Urinary bladder (tissue), 4 donors: ENCODE data around the gene ZNF778. TPM values are rescaled to one million over a fixed set of nuclear protein-coding genes. Genes with fewer than 3 reads are reported as not detected.

ENCODE experiments used
- DNase-seq: peaks from one replicate; pipeline ENCODE4 v3.0.0-alpha.2; 2015; ENCODE audit errors: extremely low spot score
- H3K27ac ChIP-seq: one replicate; pipeline ENCODE4 v1.5.1; 2013; ENCODE audit warnings: low read depth, mild to moderate bottlenecking, moderate library complexity
- H3K36me3 ChIP-seq: one replicate; pipeline ENCODE4 v1.6.1; 2013; ENCODE audit warnings: mild to moderate bottlenecking, moderate library complexity; ENCODE audit not compliant: insufficient read depth
- H3K4me1 ChIP-seq: one replicate; pipeline ENCODE4 v1.6.1; 2013; ENCODE audit warnings: mild to moderate bottlenecking, moderate library complexity; ENCODE audit not compliant: insufficient read depth
- H3K4me3 ChIP-seq: one replicate; pipeline ENCODE4 v1.5.1; 2013; ENCODE audit warnings: low read depth, low read length
- WGBS: extraction: QIAGEN DNeasy Blood & Tissue Kit; methylation state at CpG from one replicate; pipeline ENCODE4 v1.1.7; 2013; 5-methylcytosine and 5-hydroxymethylcytosine counted together
- polyA plus RNA-seq: library from polyadenylated mRNA; stranded (reverse); fragments of 200-250 nt; gene quantifications from one replicate; pipeline ENCODE4 v1.2.3, GENCODE V29; 2013
- total RNA-seq: library from RNA; depleted of rRNA; stranded (reverse); fragments of >200 nt; gene quantifications from one replicate; pipeline ENCODE4 v1.2.3, GENCODE V29; 2014
- donor health status: healthy with polysubstance abuse.
- donor health status: healthy.

The ZNF778 gene
- total and polyA plus RNA-seq, 2 donors, result 5.1 to 9.5 TPM

DNA sequence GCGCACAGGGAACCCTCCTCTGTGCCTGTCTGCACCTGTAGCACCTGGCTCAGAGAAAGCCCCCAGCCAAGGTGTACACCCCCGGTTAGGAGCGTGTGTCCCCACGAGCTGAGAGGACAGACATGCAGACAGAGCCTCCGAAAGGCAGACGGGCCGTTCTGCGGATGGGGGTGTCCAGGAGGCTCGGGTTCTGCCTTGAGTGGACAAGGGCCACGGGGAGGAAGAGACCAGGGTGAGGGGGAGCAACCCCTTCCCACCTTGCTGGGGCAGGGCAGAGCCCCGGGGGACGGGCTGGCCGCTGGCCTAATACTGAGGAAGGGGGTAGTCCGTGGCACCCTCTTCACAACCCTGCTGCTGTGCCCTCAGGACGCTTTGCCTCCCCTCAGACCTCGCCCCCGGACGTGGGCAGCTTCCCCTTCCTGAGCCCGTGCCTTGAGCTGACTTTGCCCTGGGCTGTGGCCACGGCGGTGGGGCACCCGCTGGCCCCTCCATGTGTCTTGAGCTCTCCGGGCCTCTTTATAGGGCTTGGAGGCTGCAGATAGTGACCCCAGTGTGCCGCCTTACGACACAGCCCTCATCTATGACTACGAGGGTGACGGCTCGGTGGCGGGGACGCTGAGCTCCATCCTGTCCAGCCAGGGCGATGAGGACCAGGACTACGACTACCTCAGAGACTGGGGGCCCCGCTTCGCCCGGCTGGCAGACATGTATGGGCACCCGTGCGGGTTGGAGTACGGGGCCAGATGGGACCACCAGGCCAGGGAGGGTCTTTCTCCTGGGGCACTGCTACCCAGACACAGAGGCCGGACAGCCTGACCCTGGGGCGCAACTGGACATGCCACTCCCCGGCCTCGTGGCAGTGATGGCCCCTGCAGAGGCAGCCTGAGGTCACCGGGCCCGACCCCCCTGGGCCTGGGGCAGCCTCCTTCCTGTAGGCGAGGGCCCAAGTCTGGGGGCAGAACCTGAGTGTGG, 22.9 kb upstream of the ZNF778 start:
- Histone ChIP-seq H3K4me3 (no peak overlapping the region), H3K36me3 (no peaks in the 10 kb centered on the region), H3K27ac (no peak overlapping the region), H3K4me1 (no peaks in the 10 kb centered on the region)
- DNase-seq, result no peak
- WGBS, result 84% methylated on average over 45 of the region's 45 CpGs

DNA sequence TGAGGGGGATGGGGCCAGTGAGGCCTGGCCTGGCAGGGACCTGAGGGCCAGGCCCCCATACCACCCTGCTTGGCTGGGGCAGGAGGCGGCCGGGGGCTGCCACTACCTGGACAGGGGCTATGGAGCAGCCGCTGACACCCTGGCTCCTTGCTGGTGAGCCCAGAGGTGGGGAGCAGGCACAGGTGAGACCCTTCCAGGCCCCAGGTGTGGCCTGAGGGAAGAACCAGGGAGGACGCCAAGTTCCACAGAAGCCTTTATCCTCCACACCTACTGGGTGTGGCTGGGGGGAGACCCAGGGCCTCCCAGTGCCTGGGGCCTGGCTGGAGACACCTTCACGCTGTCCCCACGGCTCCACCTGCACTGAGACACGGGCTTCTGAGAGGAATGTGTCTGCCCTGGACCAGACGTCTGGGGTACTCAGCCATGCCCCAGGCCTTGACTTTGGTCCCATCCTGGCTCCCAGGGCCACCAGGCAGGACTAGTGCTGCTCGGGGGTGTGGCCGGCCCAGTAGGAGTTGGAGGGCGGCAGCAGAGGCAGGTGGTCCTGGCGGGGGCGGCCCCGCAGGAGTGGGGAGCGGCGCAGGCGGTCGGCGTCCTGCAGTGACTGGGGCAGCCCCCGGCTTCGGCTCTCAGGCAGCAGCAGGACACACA, 21.9 kb upstream of the ZNF778 start:
- WGBS, result 85% methylated on average over 21 of the region's 21 CpGs
- Histone ChIP-seq H3K36me3 (no peaks in the 10 kb centered on the region), H3K4me1 (peaks cover 2% of the 10 kb centered on the region), H3K27ac (no peak overlapping the region), H3K4me3 (no peak overlapping the region)
- no peak for DNase-seq

DNA sequence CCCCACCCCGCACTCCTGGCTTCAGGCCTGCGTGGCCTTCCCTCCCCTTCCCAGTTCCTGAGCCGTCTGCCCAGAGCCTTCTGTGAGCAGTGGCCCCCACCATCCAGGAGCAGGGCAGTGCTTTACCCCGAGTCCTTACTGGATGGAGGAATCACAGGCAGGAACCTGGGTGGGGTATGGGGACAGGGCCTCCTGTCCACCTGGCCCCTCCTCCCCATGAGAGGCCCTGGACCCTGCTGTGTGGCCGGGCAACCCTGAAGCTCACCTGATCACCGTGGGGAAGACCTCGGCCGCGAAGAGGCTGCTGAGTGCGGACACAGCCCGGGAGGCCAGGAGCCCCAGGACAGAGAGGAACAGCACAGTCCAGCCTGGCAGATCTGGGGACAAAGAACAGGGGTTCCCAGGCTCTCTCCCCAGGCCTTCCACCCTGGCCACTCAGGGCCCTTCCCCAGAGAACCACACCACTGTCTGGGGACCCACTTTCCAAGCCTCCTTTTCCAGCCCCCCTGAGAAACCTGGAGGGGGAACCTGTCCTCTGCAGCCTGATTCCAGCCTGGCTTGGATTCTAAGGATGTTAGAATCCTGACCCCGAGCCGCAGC, 20.4 kb upstream of the ZNF778 start:
- no peak for DNase-seq
- Histone ChIP-seq H3K36me3 (no peaks in the 10 kb centered on the region), H3K27ac (no peak overlapping the region), H3K4me1 (peaks cover 2% of the 10 kb centered on the region), H3K4me3 (no peak overlapping the region)
- whole genome bisulfite sequencing, result 81% methylated on average over 13 of the region's 13 CpGs

DNA sequence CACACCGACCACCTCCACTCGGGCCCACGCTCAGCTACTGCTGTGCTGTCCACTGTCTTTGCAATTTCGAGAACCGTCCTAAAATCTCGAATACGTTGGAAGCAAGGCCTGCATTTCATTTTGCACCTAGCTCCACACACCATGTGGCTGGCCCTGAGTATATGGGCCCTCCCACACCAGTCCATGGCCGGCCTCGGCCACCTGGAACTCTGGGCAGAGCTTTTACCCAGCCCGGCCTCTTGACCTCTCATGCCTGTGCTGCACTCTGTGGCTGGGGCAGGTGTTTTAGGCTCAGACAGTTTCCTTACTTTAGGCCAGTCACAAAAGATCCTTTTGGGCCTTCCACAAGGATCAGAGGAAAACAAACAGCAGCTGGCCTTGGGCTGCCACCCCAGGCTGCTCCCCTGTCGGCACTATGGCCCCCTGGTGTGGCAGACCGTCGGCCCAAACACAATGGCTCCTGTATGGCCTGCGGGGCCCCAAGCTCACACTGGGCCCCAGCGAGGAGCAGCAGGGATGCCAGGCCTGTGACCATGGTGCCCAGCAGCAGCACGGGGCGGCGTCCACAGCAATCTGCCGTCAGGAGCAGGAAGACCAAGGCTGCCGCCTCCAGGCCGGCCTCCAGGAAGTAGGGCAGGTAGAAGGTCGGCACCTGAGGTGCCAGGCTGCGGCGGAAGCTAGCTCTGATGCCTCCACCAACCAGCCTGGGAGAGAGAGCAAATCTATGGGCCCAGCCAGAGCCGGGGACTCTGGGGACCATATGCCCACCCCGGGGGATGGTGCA, 19.7 kb upstream of the ZNF778 start:
- Histone ChIP-seq H3K27ac (no peak overlapping the region), H3K36me3 (no peaks in the 10 kb centered on the region), H3K4me3 (no peak overlapping the region), H3K4me1 (peaks cover 2% of the 10 kb centered on the region)
- 81% methylated on average over 26 of the region's 26 CpGs for WGBS
- DNase-seq, result no peak

DNA sequence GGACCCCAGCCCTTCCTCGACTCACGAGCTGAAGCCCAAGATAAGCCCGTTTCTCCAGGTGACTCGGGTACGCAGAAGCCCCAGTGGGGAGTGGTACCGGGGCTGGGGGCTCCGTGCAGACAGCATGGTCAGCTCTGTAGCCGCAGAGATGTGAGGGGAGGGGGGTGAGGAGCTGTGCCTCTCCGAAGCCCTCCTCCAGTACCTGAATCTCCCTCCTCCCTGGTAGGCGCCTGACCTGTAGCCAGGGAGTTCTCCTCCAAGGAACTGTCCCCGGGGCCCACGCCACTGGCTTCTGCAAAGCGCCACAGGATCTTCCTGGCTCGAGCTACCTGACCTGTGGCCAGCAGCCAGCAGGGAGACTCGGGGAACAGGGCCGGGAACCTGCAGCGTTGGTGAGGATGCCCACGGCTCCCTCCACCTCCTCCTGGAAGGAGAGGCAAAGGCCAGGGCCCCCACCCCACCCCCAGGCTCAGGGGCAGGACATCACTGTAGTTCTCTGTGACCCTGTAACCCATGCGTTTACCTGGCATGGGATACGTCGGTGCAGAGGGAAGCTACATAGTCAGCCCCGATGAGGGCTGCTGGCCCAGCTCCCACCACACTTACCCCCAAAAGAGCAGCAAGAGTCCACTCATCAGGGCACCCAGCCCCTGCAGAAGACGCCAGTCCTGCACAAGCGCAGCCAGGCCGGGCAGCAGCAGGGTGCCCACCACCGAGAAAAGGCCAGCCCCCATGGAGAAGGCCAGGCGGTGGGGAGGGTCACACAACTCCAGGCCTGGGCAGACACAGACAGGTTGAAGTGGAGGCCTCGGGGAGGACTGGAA, 18.9 kb upstream of the ZNF778 start:
- H3K4me1 ChIP-seq, result peaks cover 2% of the 10 kb centered on the region
- no peak overlapping the region for H3K27ac ChIP-seq
- no peaks in the 10 kb centered on the region for H3K36me3 ChIP-seq
- DNase-seq, result no peak
- no peak overlapping the region for H3K4me3 ChIP-seq
- 83% methylated on average over 28 of the region's 28 CpGs for WGBS

DNA sequence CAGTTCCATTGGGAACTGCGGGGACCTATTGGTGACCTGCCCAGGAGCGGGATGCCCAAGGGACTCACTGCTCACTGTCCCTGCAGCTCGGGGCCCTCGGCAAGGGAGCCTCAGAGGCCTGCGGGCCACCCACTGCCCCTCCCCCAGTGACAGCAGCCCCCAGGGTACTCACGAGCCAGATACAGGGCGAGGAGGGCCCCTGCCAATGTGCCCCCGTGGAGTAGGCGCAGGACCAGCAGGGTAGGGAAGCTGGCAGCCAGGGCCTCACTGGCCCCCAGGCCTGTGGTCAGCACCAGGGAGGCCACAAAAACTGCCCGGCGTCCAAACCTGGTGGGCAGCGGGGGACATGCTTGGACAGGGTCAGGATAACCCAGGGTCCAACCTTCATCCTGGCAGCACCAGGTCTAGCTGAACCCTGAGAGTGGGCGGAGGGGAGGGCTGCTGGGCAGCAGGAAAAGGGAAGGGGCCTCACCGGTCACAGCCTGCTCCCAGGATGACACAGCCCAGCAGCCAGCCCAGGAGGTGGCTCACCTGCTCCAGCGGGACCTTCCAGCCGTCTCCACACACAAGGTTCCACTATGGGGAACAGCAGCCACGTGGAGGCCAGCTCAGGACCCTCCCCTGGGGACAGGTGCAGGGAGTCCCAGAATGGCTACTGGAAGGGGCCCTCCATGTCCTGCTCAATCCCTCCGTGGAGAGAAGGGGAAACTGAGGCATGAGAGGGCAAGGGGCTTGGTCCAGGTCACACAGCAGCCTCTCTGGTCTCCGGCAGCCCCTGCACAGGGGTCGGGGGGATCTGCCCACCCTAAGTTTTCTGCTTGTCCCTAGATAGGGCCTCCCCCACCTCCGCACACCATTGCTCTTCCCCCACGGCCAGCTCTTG, 18.0 kb upstream of the ZNF778 start:
- no peak for DNase-seq

DNA sequence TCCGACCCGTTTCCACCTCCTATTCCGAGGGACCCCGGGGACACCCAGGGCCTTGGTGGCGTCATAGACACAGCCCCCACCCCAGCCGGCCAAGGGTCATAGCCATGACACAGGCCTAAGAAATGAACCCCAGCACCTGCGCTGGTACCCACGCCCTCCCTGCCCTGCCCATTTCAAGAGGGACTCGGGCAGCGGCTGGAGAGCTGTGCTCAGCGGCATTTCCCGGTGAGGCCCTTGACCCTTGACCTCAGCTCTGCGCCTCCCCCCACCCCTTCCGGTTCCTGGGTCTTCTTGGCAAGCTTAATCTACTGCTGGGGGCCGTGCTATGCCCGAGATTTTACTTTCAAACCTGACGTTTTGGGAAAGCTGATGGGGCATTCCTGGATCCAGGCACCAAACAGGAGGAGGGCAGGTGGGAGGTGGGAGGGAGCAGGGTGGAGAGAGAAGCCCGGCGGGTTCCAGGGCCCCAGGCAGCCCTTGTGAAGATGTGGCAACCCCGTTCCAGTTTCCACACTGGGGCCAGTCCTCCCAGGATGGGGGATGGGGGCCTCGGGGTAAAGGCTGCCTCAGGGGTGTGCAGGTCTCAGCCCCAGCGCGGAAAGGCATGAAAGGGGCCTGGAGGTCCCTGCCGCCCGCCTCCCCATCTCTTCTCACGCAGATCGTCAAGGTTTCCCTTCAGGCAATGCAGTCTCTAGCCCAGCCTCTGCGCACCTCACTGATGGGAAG, 17.2 kb upstream of the ZNF778 start, which contains the start of gene SLC22A31:
Gene SLC22A31 (minus strand): TSS at position 414 of the 726 bp plus-strand sequence. CDS start 36 bp downstream, at position 378.
- no peaks in the 10 kb centered on the region for H3K36me3 ChIP-seq
- H3K4me1 ChIP-seq, result peaks cover 2% of the 10 kb centered on the region
- H3K4me3 ChIP-seq, result peak within 1 kb of the TSS; percentile 24
- H3K27ac ChIP-seq, result no peak within 1 kb of the TSS
- no peak for DNase-seq
- 19% methylated on average over 28 of the region's 28 CpGs for WGBS

More for the DNA sequence above, 18.0 kb upstream of the ZNF778 start:
- Histone ChIP-seq H3K36me3 (no peaks in the 10 kb centered on the region), H3K27ac (no peak overlapping the region), H3K4me3 (no peak overlapping the region), H3K4me1 (peaks cover 2% of the 10 kb centered on the region)
- 78% methylated on average over 22 of the region's 22 CpGs for WGBS

DNA sequence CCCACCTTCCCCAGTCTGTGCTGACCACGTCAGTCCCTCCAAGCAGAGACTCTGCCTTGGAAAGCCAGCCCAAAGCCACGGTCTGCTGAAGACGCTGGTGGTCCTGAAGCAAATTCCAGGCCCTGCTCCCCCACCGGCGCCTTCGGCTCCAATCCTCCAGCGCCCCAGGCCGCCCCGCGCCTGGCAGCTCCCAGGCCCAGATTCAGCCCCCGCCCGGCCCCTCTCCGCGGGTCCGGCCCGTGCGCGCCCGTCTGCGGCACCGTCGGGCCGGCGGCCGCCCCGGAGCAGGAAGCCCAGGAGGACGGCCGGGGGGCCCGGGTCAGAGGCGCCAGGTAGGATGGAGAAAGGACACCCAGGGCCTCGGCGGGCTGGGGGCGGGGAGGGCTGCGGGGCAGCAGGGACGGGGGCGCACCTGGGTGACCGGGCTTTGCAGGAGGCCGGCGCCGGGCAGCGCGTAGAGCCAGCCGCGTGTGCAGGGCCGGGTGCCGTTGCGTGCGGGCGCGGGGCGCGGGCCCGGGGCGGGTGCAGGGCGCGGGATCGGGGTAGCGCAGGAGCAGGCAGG, 16.6 kb upstream of the ZNF778 start:
- 2% methylated on average over 58 of the region's 58 CpGs for WGBS
- no peaks in the 10 kb centered on the region for H3K36me3 ChIP-seq
- peak overlapping the region; percentile 24 for H3K4me3 ChIP-seq
- no peak for DNase-seq
- H3K4me1 ChIP-seq, result peaks cover 2% of the 10 kb centered on the region
- no peak overlapping the region for H3K27ac ChIP-seq

DNA sequence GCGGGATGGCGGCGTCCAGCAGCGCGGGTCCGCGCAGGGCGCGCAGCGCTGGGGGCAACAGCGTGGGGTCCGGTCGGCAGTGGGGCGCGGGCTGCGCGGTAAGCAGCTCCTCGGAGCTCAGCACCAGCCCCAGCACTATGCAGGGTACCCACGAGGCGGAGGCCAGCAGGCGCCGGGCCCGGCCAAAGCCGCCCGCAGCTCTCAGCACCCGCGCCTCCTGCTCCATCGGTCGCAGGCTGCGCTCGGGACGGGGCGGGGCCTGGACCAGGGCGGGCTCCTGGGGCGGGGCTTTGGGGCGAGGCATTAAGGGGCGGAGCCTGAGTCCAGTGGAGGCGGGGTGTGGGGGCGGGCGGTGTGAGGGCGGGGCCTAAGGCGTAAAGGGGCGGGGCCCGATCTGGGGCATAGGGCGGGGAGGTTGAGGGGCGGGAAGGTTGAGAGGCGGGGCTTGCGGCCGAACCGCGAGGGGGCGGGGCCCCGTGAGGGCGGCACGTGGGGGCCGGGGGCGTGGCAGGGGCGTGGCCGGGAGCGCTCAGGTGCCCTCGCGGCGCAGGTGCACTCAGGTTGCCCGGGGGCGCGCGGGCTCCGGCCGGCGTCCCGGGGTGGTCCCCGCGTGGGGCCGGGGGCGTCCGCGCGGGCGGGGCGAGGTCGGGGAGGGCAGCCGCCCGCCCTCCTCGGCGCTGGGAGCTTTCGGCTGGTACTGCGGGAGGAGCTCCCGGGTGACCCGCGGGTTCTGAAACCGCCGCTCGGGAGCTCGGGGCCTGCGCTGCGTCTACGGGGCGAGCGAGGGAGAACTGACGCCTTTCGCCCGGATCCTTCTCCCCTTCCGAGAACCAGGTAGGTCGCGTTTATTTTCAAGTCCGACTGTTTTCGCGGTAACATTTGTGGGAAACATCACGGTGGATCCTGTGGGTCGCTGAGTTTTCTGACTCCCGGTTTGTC, 15.8 kb upstream of the ZNF778 start:
- peaks cover 2% of the 10 kb centered on the region for H3K4me1 ChIP-seq
- 2% methylated on average over 109 of the region's 111 CpGs for WGBS
- peak overlapping the region; percentile 24 for H3K4me3 ChIP-seq
- no peak for DNase-seq
- no peak overlapping the region for H3K27ac ChIP-seq
- H3K36me3 ChIP-seq, result no peaks in the 10 kb centered on the region

DNA sequence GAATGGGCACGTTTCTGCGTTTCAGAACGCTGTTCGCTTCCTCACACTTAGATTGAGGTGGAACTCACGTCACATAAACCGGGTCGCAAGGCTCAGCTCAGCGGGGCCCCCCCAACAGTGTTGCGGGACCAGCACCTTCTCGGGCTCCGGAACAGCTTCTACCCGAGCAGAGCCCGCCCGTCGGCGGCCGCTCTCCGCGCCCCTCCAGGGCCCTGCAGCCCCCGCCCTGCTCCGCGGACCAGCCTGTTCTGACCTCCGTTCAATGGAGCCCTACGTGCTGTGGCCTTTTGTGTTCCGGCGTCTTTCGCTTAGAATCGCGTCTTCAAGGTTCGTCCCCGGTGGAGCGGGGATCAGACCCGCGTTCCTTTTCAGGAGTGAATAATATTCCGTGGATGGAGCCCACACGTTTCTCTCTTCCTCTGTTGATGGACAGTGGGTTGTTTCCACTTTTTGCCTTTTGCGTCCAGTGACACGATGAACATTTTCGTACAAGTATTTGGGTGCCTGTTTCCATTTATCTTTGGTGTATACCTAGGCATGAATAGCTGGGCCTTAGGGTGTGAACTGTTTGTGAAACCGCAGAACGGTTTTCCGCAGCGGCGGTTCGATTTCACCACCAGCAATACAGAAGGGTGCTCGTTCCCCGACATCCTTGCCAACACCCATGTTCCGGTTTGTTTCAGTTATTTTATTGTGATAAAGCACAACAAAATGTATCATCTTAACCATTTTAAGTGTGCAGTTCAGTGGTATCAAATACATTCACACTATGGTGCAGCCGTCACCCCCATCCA, 14.9 kb upstream of the ZNF778 start:
- no peak overlapping the region for H3K4me3 ChIP-seq
- no peak overlapping the region for H3K27ac ChIP-seq
- peaks cover 2% of the 10 kb centered on the region for H3K4me1 ChIP-seq
- WGBS, result 43% methylated on average over 49 of the region's 49 CpGs
- no peaks in the 10 kb centered on the region for H3K36me3 ChIP-seq
- no peak for DNase-seq
